ENCODE measurements around the gene DMWD.
A peak's percentile ranks its signal among the peaks of the same experiment; 100 is the strongest.

DMWD gene

DNA sequence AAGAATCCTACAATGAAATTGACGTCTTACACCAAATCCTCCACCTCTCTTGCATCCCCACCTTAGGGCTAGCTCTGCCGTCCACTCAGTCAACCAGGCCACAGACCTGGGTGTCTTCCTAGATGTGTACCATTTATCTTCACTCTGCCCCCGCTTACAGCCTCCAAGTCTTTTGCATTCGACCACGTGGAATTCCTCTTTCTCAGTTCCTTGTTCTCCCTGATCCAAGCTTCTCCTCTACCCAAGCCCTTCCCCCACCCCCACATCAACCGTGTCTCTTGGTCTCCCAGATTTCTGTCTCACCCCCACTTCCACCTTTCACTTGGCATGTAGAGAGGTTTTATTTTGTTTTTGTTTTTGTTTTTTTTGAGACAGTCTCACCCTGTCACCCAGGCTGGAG lies 1.2 kb upstream of the DMWD start:
- no peak for DNase-seq (ENCODE audit: low read depth, low spot score)
- POLR2A ChIA-PET, result interaction anchor here (1.9 kb wide), 1 partner anchor 11 kb away, joined by 12 read pairs; the partner anchor contains the start of gene DMPK
- TF ChIP-seq, protein P1, sequence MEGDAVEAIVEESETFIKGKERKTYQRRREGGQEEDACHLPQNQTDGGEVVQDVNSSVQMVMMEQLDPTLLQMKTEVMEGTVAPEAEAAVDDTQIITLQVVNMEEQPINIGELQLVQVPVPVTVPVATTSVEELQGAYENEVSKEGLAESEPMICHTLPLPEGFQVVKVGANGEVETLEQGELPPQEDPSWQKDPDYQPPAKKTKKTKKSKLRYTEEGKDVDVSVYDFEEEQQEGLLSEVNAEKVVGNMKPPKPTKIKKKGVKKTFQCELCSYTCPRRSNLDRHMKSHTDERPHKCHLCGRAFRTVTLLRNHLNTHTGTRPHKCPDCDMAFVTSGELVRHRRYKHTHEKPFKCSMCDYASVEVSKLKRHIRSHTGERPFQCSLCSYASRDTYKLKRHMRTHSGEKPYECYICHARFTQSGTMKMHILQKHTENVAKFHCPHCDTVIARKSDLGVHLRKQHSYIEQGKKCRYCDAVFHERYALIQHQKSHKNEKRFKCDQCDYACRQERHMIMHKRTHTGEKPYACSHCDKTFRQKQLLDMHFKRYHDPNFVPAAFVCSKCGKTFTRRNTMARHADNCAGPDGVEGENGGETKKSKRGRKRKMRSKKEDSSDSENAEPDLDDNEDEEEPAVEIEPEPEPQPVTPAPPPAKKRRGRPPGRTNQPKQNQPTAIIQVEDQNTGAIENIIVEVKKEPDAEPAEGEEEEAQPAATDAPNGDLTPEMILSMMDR (IDR thresholded peaks at IDR 0.05; ENCODE audit: insufficient read depth, low read length, missing control alignments), result no peak
- CTCF ChIA-PET, result interaction anchor here (1.5 to 4.8 kb wide), 3 partner anchors 11 to 24 kb away, joined by 7 to 36 read pairs (median 17); partner anchors contain the start of genes DMPK and SIX5
- no peak overlapping the region for H3K4me3 ChIP-seq (ENCODE audit: low read depth, low read length)

DNA sequence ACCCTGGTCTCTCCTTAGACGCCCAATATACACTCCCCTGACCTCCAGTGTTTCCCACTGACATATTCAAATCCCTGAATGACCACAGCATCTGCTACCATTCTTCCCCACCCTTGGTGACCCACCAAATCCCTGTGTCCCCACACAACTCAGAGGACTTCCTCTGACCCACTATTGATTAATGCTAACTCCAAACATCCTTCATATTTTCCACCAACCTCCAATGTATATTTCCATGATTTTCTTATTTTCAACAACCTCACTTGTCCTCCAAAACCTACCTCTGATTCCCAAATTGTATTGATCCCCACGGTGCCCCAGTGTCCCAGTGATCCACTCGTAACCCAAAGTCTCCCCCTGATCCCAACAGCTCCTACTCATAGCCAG lies 526 bp upstream of the DMWD start:
- CTCF ChIA-PET, result interaction anchor here (1.0 to 4.8 kb wide), 4 partner anchors 9 to 24 kb away, joined by 3 to 36 read pairs (median 12); partner anchors contain the start of genes DMPK and SIX5
- peak overlapping the region; percentile 42 for H3K4me3 ChIP-seq (ENCODE audit: low read depth, low read length)
- TF ChIP-seq, protein P1 (IDR thresholded peaks at IDR 0.05; ENCODE audit: insufficient read depth, low read length, missing control alignments), result no peak
- POLR2A ChIA-PET, result interaction anchor here (0.6 to 1.9 kb wide), 5 partner anchors 10 to 38 kb away, joined by 3 to 22 read pairs (median 4); partner anchors contain the start of genes DMPK and SIX5
- DNase-seq (ENCODE audit: low read depth, low spot score), result no peak

DNA sequence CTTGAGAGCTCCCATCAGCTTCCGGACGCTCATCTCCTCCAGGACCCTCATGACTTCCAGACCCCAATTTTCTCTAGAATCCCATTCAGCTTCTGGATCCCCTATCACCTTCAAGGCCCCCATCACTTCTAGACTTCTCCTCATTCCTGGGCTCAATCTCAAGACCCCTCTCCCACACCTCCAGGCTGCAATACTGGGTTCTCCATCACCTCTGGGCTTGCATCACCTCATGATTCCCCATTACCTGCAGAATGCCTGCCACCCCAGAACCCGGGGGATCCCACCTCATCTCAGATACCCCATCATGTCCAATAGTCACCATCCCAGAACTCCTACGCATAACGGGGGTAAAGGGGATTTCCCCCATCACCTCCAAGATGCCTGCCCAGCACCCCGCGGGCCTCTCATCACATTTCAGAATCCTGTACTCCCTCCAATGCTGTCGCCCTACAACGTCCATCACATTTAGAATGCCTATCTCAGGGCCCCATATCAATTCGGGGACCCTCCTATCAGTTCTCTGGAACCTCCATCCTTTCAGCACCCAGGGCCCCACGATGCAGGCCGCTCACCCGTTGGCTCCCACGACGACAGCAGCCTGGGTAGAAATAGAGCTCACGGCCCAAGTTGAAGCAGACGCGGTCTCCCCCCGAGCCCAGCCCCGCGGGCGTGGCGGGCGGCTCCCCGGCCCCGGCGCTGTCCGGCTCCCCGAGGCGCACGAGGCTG lies 738 bp downstream of the DMWD start:
- CTCF ChIA-PET, result interaction anchor here (1.5 to 4.8 kb wide), 4 partner anchors 8 to 25 kb away, joined by 7 to 36 read pairs (median 18); partner anchors contain the start of genes DMPK and SIX5

DNA sequence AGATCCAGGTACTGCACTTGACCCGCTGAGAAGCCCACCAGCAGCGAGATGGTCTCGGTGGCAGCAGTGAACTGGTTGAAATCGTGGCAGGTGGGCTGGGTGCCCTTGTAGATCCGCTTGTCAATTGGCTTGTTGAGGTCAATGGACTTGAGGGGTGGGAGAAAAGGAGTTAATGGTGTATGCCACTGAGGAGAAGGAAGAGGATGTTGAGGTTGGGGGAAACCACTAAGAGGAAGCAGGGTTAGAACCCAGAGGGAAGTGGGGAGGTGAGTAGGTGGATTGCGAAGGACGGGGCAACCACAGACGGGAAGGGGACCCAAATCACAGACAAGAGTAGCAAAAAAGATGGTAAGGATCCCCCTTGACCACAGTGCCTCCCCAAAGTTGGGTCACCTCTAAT lies 1.7 kb downstream of the DMWD start:
- H3K4me3 ChIP-seq (ENCODE audit: low read depth, low read length), result peak overlapping the region; percentile 89
- DNase-seq (ENCODE audit: low read depth, low spot score), result no peak
- TF ChIP-seq, protein P1 (IDR thresholded peaks at IDR 0.05; ENCODE audit: insufficient read depth, low read length, missing control alignments), result no peak
- ChIA-PET POLR2A (interaction anchor here (0.7 kb wide), 1 partner anchor 8 kb away, joined by 3 read pairs; no protein-coding TSS in a partner anchor), CTCF (interaction anchor here (0.6 to 4.8 kb wide), 4 partner anchors 9 to 21 kb away, joined by 3 to 36 read pairs (median 14); partner anchors contain the start of genes DMPK and SIX5)

More for the DNA sequence above, 738 bp downstream of the DMWD start:
- POLR2A ChIA-PET, result interaction anchor here (0.7 to 1.9 kb wide), 4 partner anchors 9 to 37 kb away, joined by 3 to 22 read pairs (median 8); partner anchors contain the start of genes DMPK and SIX5
- peak overlapping the region; percentile 89 for H3K4me3 ChIP-seq (ENCODE audit: low read depth, low read length)
- TF ChIP-seq, protein P1 (IDR thresholded peaks at IDR 0.05; ENCODE audit: insufficient read depth, low read length, missing control alignments), result no peak
- no peak for DNase-seq (ENCODE audit: low read depth, low spot score)

DNA sequence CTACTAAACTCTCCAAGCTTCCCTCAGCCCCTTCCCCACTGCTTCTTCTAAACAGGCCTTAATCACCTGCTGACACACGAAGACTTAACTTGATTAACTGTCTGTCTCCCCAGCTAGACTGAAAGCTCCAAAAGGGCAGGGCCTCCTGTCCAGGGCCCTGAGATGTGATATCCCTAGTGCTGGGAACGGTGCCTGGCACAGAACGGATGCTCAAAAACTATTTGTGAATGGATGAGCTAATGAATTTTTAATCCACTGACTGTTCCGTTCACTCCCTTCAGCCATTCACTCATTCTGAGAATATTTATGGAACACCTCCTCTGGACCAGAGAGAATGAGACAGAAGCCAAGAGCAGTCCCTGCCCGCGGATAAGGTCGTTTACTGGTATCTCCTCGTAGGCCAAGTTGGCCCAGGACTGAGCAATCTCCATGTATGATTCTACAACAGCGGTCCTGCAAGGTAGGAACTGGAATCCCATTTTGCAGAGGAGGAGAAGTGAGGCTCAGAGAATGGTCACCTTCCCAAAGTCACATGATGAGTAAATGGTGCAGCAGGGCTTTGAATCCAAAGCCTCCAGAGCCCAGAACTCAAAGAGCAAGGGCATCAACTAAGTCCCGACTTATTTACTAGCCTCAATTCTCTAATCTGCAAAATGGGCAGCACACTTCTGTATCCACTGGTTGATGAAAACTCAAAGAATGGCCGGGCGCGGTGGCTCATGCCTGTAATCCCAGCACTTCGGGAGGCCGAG lies 3.4 kb downstream of the DMWD start:
- no peak for DNase-seq (ENCODE audit: low read depth, low spot score)
- POLR2A ChIA-PET, result no interaction called here
- CTCF ChIA-PET, result interaction anchor here (1.2 to 4.0 kb wide), 3 partner anchors 10 to 17 kb away, joined by 3 to 20 read pairs (median 4); no protein-coding TSS in a partner anchor

More for the DNA sequence above, 3.4 kb downstream of the DMWD start:
- no peak overlapping the region for H3K4me3 ChIP-seq (ENCODE audit: low read depth, low read length)
- TF ChIP-seq, protein P1 (IDR thresholded peaks at IDR 0.05; ENCODE audit: insufficient read depth, low read length, missing control alignments), result no peak

Data from AG04449 (cell line).